ENCODE data around the gene ZNF300.
"Not testable (repeated sequence)": the region's sequence is repeated elsewhere in the genome, so short reads cannot be mapped to it uniquely, and the experiment has no call there.

- TF ChIP-seq POLR2A (IDR thresholded peaks at IDR 0.05; ENCODE audit: low read length); GATA1 (IDR thresholded peaks at IDR 0.05; ENCODE audit: low read depth, low read length): not testable (repeated sequence)
Measured at GRCh38 chr5:150856700-150857099, 48.1 kb downstream of the ZNF300 start.

Measured in erythroblast (primary cell).